GM18861 (cell line): ENCODE results near the gene APBA1.

Experiments used
- ATAC-seq: cut with Tn5 transposase; IDR thresholded peaks from one replicate; pipeline ENCODE4 v1.9.1; 2021; ENCODE audit not compliant: unreplicated experiment

The APBA1 gene

GRCh38 chr9:69671879-69672595 is at the start of gene APBA1:
Gene APBA1 (minus strand): TSS chr9:69672371.
- ATAC-seq = peak; percentile 15

- ATAC-seq = no peak
These were observed 47.8 kb upstream of the APBA1 start for GRCh38 chr9:69719983-69720382.

GRCh38 chr9:69719367-69719766 is 47.2 kb upstream of the APBA1 start:
- ATAC-seq = no peak

GRCh38 chr9:69718218-69718617 is 46.0 kb upstream of the APBA1 start:
- no peak for ATAC-seq

GRCh38 chr9:69715825-69716224 is 43.7 kb upstream of the APBA1 start:
- no peak for ATAC-seq

- no peak for ATAC-seq
These were observed 42.9 kb upstream of the APBA1 start for GRCh38 chr9:69715096-69715495.

- ATAC-seq = no peak
These were observed 25.3 kb upstream of the APBA1 start for GRCh38 chr9:69697475-69697874.

GRCh38 chr9:69696802-69697201 is 24.6 kb upstream of the APBA1 start:
- no peak for ATAC-seq

GRCh38 chr9:69689991-69690538 is 17.9 kb upstream of the APBA1 start:
- ATAC-seq = no peak

GRCh38 chr9:69683927-69684326 is 11.8 kb upstream of the APBA1 start:
- no peak for ATAC-seq

GRCh38 chr9:69678843-69679538 is 6.8 kb upstream of the APBA1 start:
- no peak for ATAC-seq

GRCh38 chr9:69677931-69678330 is 5.8 kb upstream of the APBA1 start:
- ATAC-seq = no peak

GRCh38 chr9:69675563-69675962 is 3.4 kb upstream of the APBA1 start:
- no peak for ATAC-seq

- ATAC-seq = no peak
These were observed 2.7 kb upstream of the APBA1 start for GRCh38 chr9:69674716-69675438.

- ATAC-seq = no peak
These were observed 2.0 kb upstream of the APBA1 start for GRCh38 chr9:69674112-69674685.

GRCh38 chr9:69673311-69673640 is 1.1 kb upstream of the APBA1 start:
- no peak for ATAC-seq

GRCh38 chr9:69672596-69673310 is 582 bp upstream of the APBA1 start:
- ATAC-seq = peak; percentile 93

GRCh38 chr9:69671311-69671878 is 776 bp downstream of the APBA1 start:
- no peak for ATAC-seq

GRCh38 chr9:69667306-69667705 is 4.9 kb downstream of the APBA1 start:
- no peak for ATAC-seq

- ATAC-seq = no peak
These were observed 11.9 kb downstream of the APBA1 start for GRCh38 chr9:69660304-69660703.
